ENCODE results near the gene SHMT2.
A peak's percentile ranks its signal among the peaks of the same experiment; 100 is the strongest.

Gene SHMT2

GRCh38 chr12:57215065-57215464 is 14.4 kb upstream of the SHMT2 start:
- no peak for DNase-seq (ENCODE audit: low spot score)

- DNase-seq (ENCODE audit: low spot score): peak; percentile 39
These were observed 13.9 kb upstream of the SHMT2 start for GRCh38 chr12:57215668-57216013.

GRCh38 chr12:57216014-57216911 is 13.2 kb upstream of the SHMT2 start, which contains the start of gene NXPH4:
NXPH4 (plus strand) TSS chr12:57216794; CDS start chr12:57216970, 176 bp downstream.
- DNase-seq (ENCODE audit: low spot score): peak; percentile 51

- peak; percentile 31 for DNase-seq (ENCODE audit: low spot score)
These were observed 12.3 kb upstream of the SHMT2 start for GRCh38 chr12:57216921-57217879.

GRCh38 chr12:57218030-57218853 is 11.3 kb upstream of the SHMT2 start:
- no peak for DNase-seq (ENCODE audit: low spot score)

GRCh38 chr12:57219205-57219992 is 10.1 kb upstream of the SHMT2 start:
- no peak for DNase-seq (ENCODE audit: low spot score)

- DNase-seq (ENCODE audit: low spot score): no peak
These were observed 9.3 kb upstream of the SHMT2 start for GRCh38 chr12:57219993-57220754.

GRCh38 chr12:57220770-57221168 is 8.7 kb upstream of the SHMT2 start:
- no peak for DNase-seq (ENCODE audit: low spot score)

GRCh38 chr12:57221169-57221917 is 8.2 kb upstream of the SHMT2 start:
- no peak for DNase-seq (ENCODE audit: low spot score)

- DNase-seq (ENCODE audit: low spot score): no peak
These were observed 7.0 kb upstream of the SHMT2 start for GRCh38 chr12:57222286-57223190.

GRCh38 chr12:57223191-57224165 is 6.0 kb upstream of the SHMT2 start:
- DNase-seq (ENCODE audit: low spot score): peak; percentile 68

GRCh38 chr12:57224278-57224972 is 5.1 kb upstream of the SHMT2 start:
- DNase-seq (ENCODE audit: low spot score): no peak

- peak; percentile 43 for DNase-seq (ENCODE audit: low spot score)
These were observed 4.4 kb upstream of the SHMT2 start for GRCh38 chr12:57224973-57225679.

GRCh38 chr12:57225680-57226210 is 3.8 kb upstream of the SHMT2 start:
- no peak for DNase-seq (ENCODE audit: low spot score)

- DNase-seq (ENCODE audit: low spot score): no peak
These were observed 2.8 kb upstream of the SHMT2 start for GRCh38 chr12:57226588-57227314.

Data from CD4-positive, alpha-beta T cell treated with Interleukin-2 at 100 ng/mL for 4 hours (primary cell).